HCT116 (cell line): ENCODE data around the gene PCP4. TPM values are rescaled to one million over a fixed set of nuclear protein-coding genes. Genes with fewer than 3 reads are reported as not detected.

Experiments used
- ATAC-seq: fragments of 200-7000 bp; cut with Tn5 transposase; 2 replicates; pipeline ENCODE4 v1.9.1; 2020; ENCODE audit warnings: mild to moderate bottlenecking, moderate library complexity
- BruUV-seq: library from RNA; stranded (reverse); fragments of 400-500 nt; replicated peaks from 2 replicates; lab custom pipeline; 2021; lab: Mats Ljungman, UMichigan
- CTCF ChIA-PET: fragments of 300-600 bp; sonication (Branson Sonifier 250); formaldehyde crosslinking; loops from one replicate; lab custom pipeline; 2021; ENCODE audit warnings: antibody characterized with exemption; lab: Charles Lee
- POLR2A ChIA-PET: fragments of 300-600, 350-600 bp; sonication (Branson Sonifier 250); formaldehyde crosslinking; loops from one replicate; lab custom pipeline; 2021; ENCODE audit warnings: antibody characterized with exemption; lab: Charles Lee
- RAD21 ChIA-PET, 2 experiments: fragments of 300-600 bp; sonication (Branson Sonifier 250); formaldehyde crosslinking; loops; one replicate each; lab custom pipeline; 2023; ENCODE audit warnings: low total read pairs in 2 of 2; ENCODE audit not compliant: uncharacterized antibody in 2 of 2, unreplicated experiment in 2 of 2, low non-redundant PET in 1 of 2; lab: Charles Lee
- DNase-seq: peaks from one replicate; pipeline ENCODE4 v3.0.0-alpha.2; 2010; ENCODE audit warnings: low read depth, low spot score
- H2AFZ ChIP-seq: fragments of 200-600 bp; shearing (Covaris generic), sonication (generic); 2 replicates; pipeline ENCODE4 v1.6.1; 2017; ENCODE audit warnings: low read depth, mixed run types, mixed read lengths, antibody characterized with exemption, low read length; ENCODE audit not compliant: poor library complexity, severe bottlenecking
- H3K27ac ChIP-seq: 2 replicates; pipeline ENCODE4 v1.5.1; 2012; ENCODE audit warnings: low read depth, low read length
- H3K27me3 ChIP-seq: fragments of 200-600 bp; sonication (generic); 2 replicates; pipeline ENCODE4 v1.6.1; 2016; ENCODE audit warnings: mixed run types, low read length, mixed read lengths; ENCODE audit not compliant: insufficient read depth
- H3K36me3 ChIP-seq, 2 experiments: fragments of 200-500 bp in 1 of 2; fragments of 200-600 bp in 1 of 2; sonication (Bioruptor generic) in 1 of 2; sonication (generic) in 1 of 2; 2 replicates each; pipeline versions ENCODE4 v1.5.1 to v1.6.1; 2014 to 2016; ENCODE audit warnings: low read length in 2 of 2, inconsistent platforms in 1 of 2, mixed read lengths in 1 of 2, mixed run types in 1 of 2; ENCODE audit not compliant: insufficient read depth in 2 of 2, control insufficient read depth in 1 of 2
- H3K4me1 ChIP-seq, 2 experiments: fragments of 200-600 bp in 1 of 2; sonication (generic) in 1 of 2; 2 replicates each; pipeline versions ENCODE4 v1.5.1 to v1.6.1; 2012 to 2017; ENCODE audit warnings: low read length in 2 of 2, inconsistent platforms in 1 of 2, mild to moderate bottlenecking in 1 of 2, mixed read lengths in 1 of 2, mixed run types in 1 of 2, moderate library complexity in 1 of 2; ENCODE audit not compliant: insufficient read depth in 2 of 2, control insufficient read depth in 1 of 2
- H3K4me2 ChIP-seq: fragments of 200-600 bp; sonication (generic); 2 replicates; pipeline ENCODE4 v1.6.1; 2017; ENCODE audit warnings: mixed run types, low read length, mixed read lengths
- H3K4me3 ChIP-seq, 2 experiments: fragments of 200-600 bp in 1 of 2; sonication (generic) in 1 of 2; replicated peaks in 1 of 2; 2 replicates each; pipeline ENCODE4 v1.5.1; 2011 to 2016; ENCODE audit warnings: low read length in 2 of 2, control low read depth in 1 of 2, low read depth in 1 of 2, mild to moderate bottlenecking in 1 of 2, mixed read lengths in 1 of 2, mixed run types in 1 of 2
- H3K79me2 ChIP-seq: fragments of 200-600 bp; sonication (generic); 2 replicates; pipeline ENCODE4 v1.6.1; 2017; ENCODE audit warnings: mild to moderate bottlenecking, mixed run types, low read length, moderate library complexity, mixed read lengths; ENCODE audit not compliant: insufficient read depth
- H3K9ac ChIP-seq: fragments of 200-600 bp; sonication (generic); 2 replicates; pipeline ENCODE4 v1.6.1; 2016; ENCODE audit warnings: low read length, mixed read lengths
- H3K9me2 ChIP-seq: fragments of 200-600 bp; sonication (generic), shearing (Covaris generic); 2 replicates; pipeline ENCODE4 v1.6.1; 2017; ENCODE audit warnings: mixed run types, mild to moderate bottlenecking, moderate library complexity; ENCODE audit not compliant: insufficient read depth
- H3K9me3 ChIP-seq, 2 experiments: fragments of 200-500 bp in 1 of 2; fragments of 200-600 bp in 1 of 2; sonication (Bioruptor generic) in 1 of 2; sonication (generic) in 1 of 2; 2 replicates each; pipeline ENCODE4 v1.6.1; 2014 to 2017; ENCODE audit warnings: low read length in 2 of 2, mixed read lengths in 2 of 2, inconsistent platforms in 1 of 2, low read depth in 1 of 2, mild to moderate bottlenecking in 1 of 2, mixed run types in 1 of 2, moderate library complexity in 1 of 2; ENCODE audit not compliant: control insufficient read depth in 1 of 2, insufficient read depth in 1 of 2
- H4K20me1 ChIP-seq: fragments of 200-600 bp; sonication (generic), shearing (Covaris generic); 2 replicates; pipeline ENCODE4 v1.6.1; 2017; ENCODE audit warnings: mixed run types, mild to moderate bottlenecking, moderate library complexity; ENCODE audit not compliant: insufficient read depth
- ATF3 ChIP-seq: IDR thresholded peaks from 2 replicates; pipeline ENCODE4 v1.6.1; 2012
- CBX3 ChIP-seq: IDR thresholded peaks from 2 replicates; pipeline ENCODE4 v1.6.1; 2012; ENCODE audit warnings: low read depth
- POLR2AphosphoS5 ChIP-seq: IDR thresholded peaks from 2 replicates; pipeline ENCODE4 v1.6.1; 2011; ENCODE audit warnings: mild to moderate bottlenecking, low read depth, low read length, moderate library complexity
- RAD21 ChIP-seq: IDR thresholded peaks from 2 replicates; pipeline ENCODE4 v1.6.1; 2012; ENCODE audit warnings: low read depth, mild to moderate bottlenecking
- ZNF274 ChIP-seq: fragments of 200-500 bp; sonication (Bioruptor generic); IDR thresholded peaks from 2 replicates; pipeline ENCODE4 v1.6.1; 2014; ENCODE audit warnings: mild to moderate bottlenecking, low read depth, low read length, inconsistent platforms
- intact Hi-C: fragments of 100-400 bp; cut with micrococcal nuclease; formaldehyde crosslinking; loops from 2 replicates; pipeline ENCODE4 v1.10.0; 2022
- total RNA-seq: library from RNA; stranded (reverse); gene quantifications from one replicate; pipeline ENCODE4 v1.2.1, GENCODE V29; 2021; ENCODE audit not compliant: unreplicated experiment

Gene PCP4
- total RNA-seq, 1 experiment from 2014 or later, result not detected

GRCh38 chr21:39976800-39977199 is 109.6 kb downstream of the PCP4 start:
- H3K27ac ChIP-seq, result no peak overlapping the region
- no peaks in the 10 kb centered on the region for H3K9me2 ChIP-seq
- H3K27me3 ChIP-seq, result no peaks in the 10 kb centered on the region
- H3K9me3 ChIP-seq, result peaks cover 0 to 24% of the 10 kb centered on the region in 2 experiments; a peak in 2 of 4 replicates
- RAD21 ChIA-PET, result no interaction called here
- H3K4me3 ChIP-seq, result no peak overlapping the region
- no peaks in the 10 kb centered on the region for H3K4me1 ChIP-seq
- TF ChIP-seq POLR2AphosphoS5, result no peak
- no peak for TF ChIP-seq ATF3
- no peak for TF ChIP-seq ZNF274
- TF ChIP-seq RAD21, result no peak
- no peak for TF ChIP-seq CBX3
- BruUV-seq, result no TSS peak
- no peaks in the 10 kb centered on the region for H3K79me2 ChIP-seq
- DNase-seq (no peak), ATAC-seq (no peak)
- CTCF ChIA-PET, result no interaction called here
- no peak overlapping the region for H2AFZ ChIP-seq
- H3K9ac ChIP-seq, result no peak overlapping the region
- no peak overlapping the region for H3K4me2 ChIP-seq
- intact Hi-C loops, result no loop called here
- no peaks in the 10 kb centered on the region for H4K20me1 ChIP-seq
- POLR2A ChIA-PET, result no interaction called here
- H3K36me3 ChIP-seq, result no peaks in the 10 kb centered on the region

Other genes with a start within 250 kb of the PCP4 start
- gene IGSF5, start 122.3 kb upstream of the PCP4 start, total RNA-seq, result not detected